GM12878 (cell line): ENCODE results near the gene ADAM15. TPM values are rescaled to one million over a fixed set of nuclear protein-coding genes. Genes with fewer than 3 reads are reported as not detected.

Source experiments
- ATAC-seq: fragments of 200-7000 bp; cut with Tn5 transposase; 3 replicates; pipeline ENCODE4 v1.9.1; 2020; ENCODE audit warnings: mild to moderate bottlenecking, moderate library complexity
- BruUV-seq: library from RNA; stranded (reverse); fragments of 400-500 nt; replicated peaks from 2 replicates; lab custom pipeline; 2021; lab: Mats Ljungman, UMichigan
- CTCF ChIA-PET: fragments of 300-600 bp; sonication (Branson Sonifier 250); formaldehyde crosslinking; extraction: SDS; loops from one replicate; lab custom pipeline; 2021; ENCODE audit warnings: inconsistent platforms; lab: Yijun Ruan, JAX
- POLR2A ChIA-PET: fragments of 350-600 bp; formaldehyde crosslinking; extraction: SDS; loops from one replicate; lab custom pipeline; 2021; ENCODE audit warnings: inconsistent platforms; lab: Charles Lee
- RAD21 ChIA-PET: fragments of 300-600 bp; sonication (Branson Sonifier 250); formaldehyde crosslinking; loops from one replicate; lab custom pipeline; 2023; ENCODE audit warnings: antibody characterized with exemption; ENCODE audit not compliant: unreplicated experiment; lab: Charles Lee
- SMC1A ChIA-PET: fragments of 300-600 bp; sonication (Branson Sonifier 250); formaldehyde crosslinking; loops from one replicate; lab custom pipeline; 2023; ENCODE audit not compliant: unreplicated experiment, uncharacterized antibody; lab: Charles Lee
- DNase-seq: peaks from one replicate; pipeline ENCODE4 v3.0.0-alpha.2; 2011; ENCODE audit warnings: low read depth, low spot score
- FAIRE-seq: peaks from 3 replicates; lab custom pipeline; 2011; peaks lifted over from hg19 to GRCh38; lab: Jason Lieb, UNC
- H2AFZ ChIP-seq: 2 replicates; pipeline ENCODE4 v1.6.0; 2011; ENCODE audit warnings: low read depth, low read length, control low read depth; ENCODE audit not compliant: control insufficient read depth
- H3K27ac ChIP-seq: 2 replicates; pipeline ENCODE4 v1.5.1; 2011; ENCODE audit warnings: control low read depth; ENCODE audit not compliant: control insufficient read depth, insufficient read depth
- H3K27me3 ChIP-seq, 2 experiments: replicated peaks in 1 of 2; 2 replicates each; pipeline versions ENCODE4 v1.6.0 to v1.6.1; 2011; ENCODE audit warnings: low read length in 1 of 2; ENCODE audit not compliant: control insufficient read depth in 2 of 2, insufficient read depth in 2 of 2
- H3K36me3 ChIP-seq, 2 experiments: 2 replicates each; pipeline ENCODE4 v1.5.1; 2011; ENCODE audit warnings: low read length in 1 of 2; ENCODE audit not compliant: control insufficient read depth in 2 of 2, insufficient read depth in 2 of 2
- H3K4me1 ChIP-seq: 2 replicates; pipeline ENCODE4 v1.6.1; 2011; ENCODE audit warnings: mild to moderate bottlenecking, low read length, moderate library complexity, mixed read lengths; ENCODE audit not compliant: control insufficient read depth, insufficient read depth
- H3K4me2 ChIP-seq: 2 replicates; pipeline ENCODE4 v1.6.0; 2011; ENCODE audit warnings: control low read depth; ENCODE audit not compliant: control insufficient read depth, insufficient read depth
- H3K4me3 ChIP-seq: fragments of 200-600 bp; sonication (generic); 2 replicates; pipeline ENCODE4 v1.5.1; 2016
- H3K79me2 ChIP-seq: 2 replicates; pipeline ENCODE4 v1.6.0; 2011; ENCODE audit warnings: low read length; ENCODE audit not compliant: control insufficient read depth, insufficient read depth
- H3K9ac ChIP-seq: 2 replicates; pipeline ENCODE4 v1.8.0; 2011; ENCODE audit warnings: low read length, control low read depth, mixed read lengths; ENCODE audit not compliant: control insufficient read depth, insufficient read depth
- H3K9me3 ChIP-seq: replicated peaks from 3 replicates; pipeline ENCODE4 v1.5.1; 2011; ENCODE audit warnings: mild to moderate bottlenecking, low read length; ENCODE audit not compliant: control insufficient read depth, insufficient read depth
- H4K20me1 ChIP-seq: 2 replicates; pipeline ENCODE4 v1.6.0; 2011; ENCODE audit not compliant: control insufficient read depth, insufficient read depth
- CBFB ChIP-seq: IDR thresholded peaks from 2 replicates; pipeline ENCODE4 v1.6.1; 2016; ENCODE audit warnings: antibody characterized with exemption, low read depth
- CBX3 ChIP-seq: fragments of 200-600 bp; sonication (generic); IDR thresholded peaks from 2 replicates; pipeline ENCODE4 v1.6.1; 2016; ENCODE audit warnings: low read depth, borderline replicate concordance
- CREM ChIP-seq: IDR thresholded peaks from 2 replicates; pipeline ENCODE4 v1.6.1; 2014; ENCODE audit warnings: antibody characterized with exemption, low read depth
- ESRRA ChIP-seq: IDR thresholded peaks from 2 replicates; pipeline ENCODE4 v1.6.1; 2012; ENCODE audit warnings: mild to moderate bottlenecking, low read length, improper control_type of control experiment
- FOXK2 ChIP-seq: fragments of 450-650 bp; IDR thresholded peaks from 2 replicates; pipeline ENCODE4 v1.6.1; 2017; ENCODE audit warnings: mild to moderate bottlenecking, moderate library complexity
- HCFC1 ChIP-seq: fragments of 150-350 bp; IDR thresholded peaks from 2 replicates; pipeline ENCODE4 v1.6.1; 2014; ENCODE audit warnings: low read length
- MEF2A ChIP-seq: IDR thresholded peaks from 2 replicates; pipeline ENCODE4 v1.6.1; 2011; ENCODE audit warnings: low read depth, mild to moderate bottlenecking, low read length, moderate library complexity; ENCODE audit not compliant: insufficient read depth
- NR2F1 ChIP-seq: fragments of 450-650 bp; conservative IDR thresholded peaks from 2 replicates; pipeline ENCODE4 v1.6.1; 2017; ENCODE audit warnings: mild to moderate bottlenecking
- PAX8 ChIP-seq: fragments of 450-650 bp; IDR thresholded peaks from 2 replicates; pipeline ENCODE4 v1.6.1; 2017; ENCODE audit warnings: mild to moderate bottlenecking, moderate library complexity
- POLR2A ChIP-seq: IDR thresholded peaks from 2 replicates; pipeline ENCODE4 v1.6.1; 2011; ENCODE audit warnings: low read depth, mild to moderate bottlenecking, low read length
- POU2F2 ChIP-seq: IDR thresholded peaks from 3 replicates; pipeline ENCODE4 v1.6.1; 2011; ENCODE audit warnings: low read depth, mild to moderate bottlenecking, low read length, borderline replicate concordance
- RAD21 ChIP-seq: IDR thresholded peaks from 2 replicates; pipeline ENCODE4 v1.6.1; 2011; ENCODE audit warnings: mild to moderate bottlenecking, low read depth, low read length, moderate library complexity; ENCODE audit not compliant: insufficient read depth
- RUNX3 ChIP-seq: IDR thresholded peaks from 2 replicates; pipeline ENCODE4 v1.6.1; 2012; ENCODE audit warnings: low read length, inconsistent platforms
- TARDBP ChIP-seq: IDR thresholded peaks from 2 replicates; pipeline ENCODE4 v1.6.1; 2016; ENCODE audit warnings: borderline replicate concordance
- WGBS: methylation state at CpG from one replicate; pipeline ENCODE4 v1.1.6; 2016; ENCODE audit warnings: low lambda C conversion rate; ENCODE audit not compliant: insufficient replicate concordance, insufficient coverage; ENCODE audit errors: missing lambda C conversion rate; 5-methylcytosine and 5-hydroxymethylcytosine counted together
- in situ Hi-C: fragments of 300-500 bp; cut with MboI; formaldehyde crosslinking; loops from 9 replicates; pipeline ENCODE4 v1.14.3; 2018; ENCODE audit warnings: mixed read lengths
- intact Hi-C: fragments of 100-400 bp; cut with micrococcal nuclease; formaldehyde crosslinking; loops from one replicate; pipeline ENCODE4 v1.14.2; 2022; ENCODE audit not compliant: unreplicated experiment
- polyA plus RNA-seq, 11 experiments: library from polyadenylated mRNA; depleted of rRNA in 4 of 11; unstranded in 6 of 11; stranded (reverse) in 5 of 11; fragments of >200 nt; fragmentation: Nextera tagmentation in 4 of 11; fragmentation: Illumina TruSeq in 1 of 11; extraction: Ambion mirVana in 4 of 11; extraction: Trizol in 1 of 11; gene quantifications; 1 replicate in 1 of 11; 2 replicates in 10 of 11; pipeline versions ENCODE4 v1.2.1 to v1.2.3, GENCODE V29; 2011 to 2016; ENCODE audit warnings: inconsistent platforms in 2 of 11, missing spikeins in 2 of 11, low read depth in 1 of 11
- total RNA-seq, 4 experiments: library from RNA; depleted of rRNA in 3 of 4; stranded (reverse); fragments of >200 nt in 3 of 4; fragmentation: Illumina TruSeq in 1 of 4; extraction: Trizol in 1 of 4; gene quantifications; 2 replicates each; pipeline versions ENCODE4 v1.2.1 to v1.2.3, GENCODE V29; 2013 to 2021
- TF ChIP-seq, protein P1 (sequence below): IDR thresholded peaks from 2 replicates; pipeline ENCODE4 v1.6.1; 2011; ENCODE audit warnings: borderline replicate concordance, low read depth, mild to moderate bottlenecking, moderate library complexity, mixed read lengths, low read length; ENCODE audit not compliant: insufficient read depth; ENCODE audit errors: extremely low read length
- TF ChIP-seq, protein P2 (sequence below): fragments of 450-650 bp; IDR thresholded peaks from 2 replicates; pipeline ENCODE4 v1.6.1; 2017; ENCODE audit warnings: mild to moderate bottlenecking, moderate library complexity

The ADAM15 gene
- total and polyA plus RNA-seq, 10 of the 15 experiments (the other 5 are each of a cell fraction or from before 2014, with no cell fraction given), result 0.29 to 38.8 (median 14.7) TPM

GRCh38 chr1:155086856-155087535 is 35.9 kb downstream of the ADAM15 start:
- in situ Hi-C loops (no loop called here), intact Hi-C loops (loop anchor here (10.0 kb wide), 1 partner anchor 602 kb away; no protein-coding TSS in a partner anchor)
- H3K4me1 ChIP-seq, result peaks cover 20% of the 10 kb centered on the region
- ChIA-PET POLR2A (no interaction called here), RAD21 (interaction anchor here (0.6 to 3.0 kb wide), 3 partner anchors 22 to 790 kb away, joined by 3 to 63 read pairs (median 22); partner anchors contain the start of gene EFNA4), SMC1A (interaction anchor here (0.8 to 2.9 kb wide), 3 partner anchors 42 to 85 kb away, joined by 3 to 17 read pairs (median 5); no protein-coding TSS in a partner anchor), CTCF (interaction anchor here (0.6 to 5.5 kb wide), 14 partner anchors 8 to 527 kb away, joined by 3 to 195 read pairs (median 7); partner anchors contain the start of genes EFNA4, KRTCAP2 and SHC1)
- H3K9ac ChIP-seq, result no peak overlapping the region
- peaks cover 11 to 12% of the 10 kb centered on the region in 2 experiments for H3K27me3 ChIP-seq
- H3K36me3 ChIP-seq, result no peaks in the 10 kb centered on the region
- H4K20me1 ChIP-seq, result no peaks in the 10 kb centered on the region
- no TSS peak for BruUV-seq
- no peak overlapping the region for H2AFZ ChIP-seq
- WGBS, result 41% methylated on average over 8 of the region's 8 CpGs
- no peaks in the 10 kb centered on the region for H3K9me3 ChIP-seq
- no peak for TF ChIP-seq CBFB
- TF ChIP-seq CBX3, result no peak
- TF ChIP-seq POU2F2, result no peak
- TF ChIP-seq ESRRA, result no peak
- no peak for TF ChIP-seq PAX8
- TF ChIP-seq HCFC1, result no peak
- no peak for TF ChIP-seq CREM
- TF ChIP-seq NR2F1, result no peak
- TF ChIP-seq POLR2A, result no peak
- TF ChIP-seq FOXK2, result no peak
- TF ChIP-seq RUNX3, result no peak
- no peak for TF ChIP-seq TARDBP
- TF ChIP-seq, protein P1, sequence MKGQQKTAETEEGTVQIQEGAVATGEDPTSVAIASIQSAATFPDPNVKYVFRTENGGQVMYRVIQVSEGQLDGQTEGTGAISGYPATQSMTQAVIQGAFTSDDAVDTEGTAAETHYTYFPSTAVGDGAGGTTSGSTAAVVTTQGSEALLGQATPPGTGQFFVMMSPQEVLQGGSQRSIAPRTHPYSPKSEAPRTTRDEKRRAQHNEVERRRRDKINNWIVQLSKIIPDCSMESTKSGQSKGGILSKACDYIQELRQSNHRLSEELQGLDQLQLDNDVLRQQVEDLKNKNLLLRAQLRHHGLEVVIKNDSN, result no peak
- TF ChIP-seq, protein P2, sequence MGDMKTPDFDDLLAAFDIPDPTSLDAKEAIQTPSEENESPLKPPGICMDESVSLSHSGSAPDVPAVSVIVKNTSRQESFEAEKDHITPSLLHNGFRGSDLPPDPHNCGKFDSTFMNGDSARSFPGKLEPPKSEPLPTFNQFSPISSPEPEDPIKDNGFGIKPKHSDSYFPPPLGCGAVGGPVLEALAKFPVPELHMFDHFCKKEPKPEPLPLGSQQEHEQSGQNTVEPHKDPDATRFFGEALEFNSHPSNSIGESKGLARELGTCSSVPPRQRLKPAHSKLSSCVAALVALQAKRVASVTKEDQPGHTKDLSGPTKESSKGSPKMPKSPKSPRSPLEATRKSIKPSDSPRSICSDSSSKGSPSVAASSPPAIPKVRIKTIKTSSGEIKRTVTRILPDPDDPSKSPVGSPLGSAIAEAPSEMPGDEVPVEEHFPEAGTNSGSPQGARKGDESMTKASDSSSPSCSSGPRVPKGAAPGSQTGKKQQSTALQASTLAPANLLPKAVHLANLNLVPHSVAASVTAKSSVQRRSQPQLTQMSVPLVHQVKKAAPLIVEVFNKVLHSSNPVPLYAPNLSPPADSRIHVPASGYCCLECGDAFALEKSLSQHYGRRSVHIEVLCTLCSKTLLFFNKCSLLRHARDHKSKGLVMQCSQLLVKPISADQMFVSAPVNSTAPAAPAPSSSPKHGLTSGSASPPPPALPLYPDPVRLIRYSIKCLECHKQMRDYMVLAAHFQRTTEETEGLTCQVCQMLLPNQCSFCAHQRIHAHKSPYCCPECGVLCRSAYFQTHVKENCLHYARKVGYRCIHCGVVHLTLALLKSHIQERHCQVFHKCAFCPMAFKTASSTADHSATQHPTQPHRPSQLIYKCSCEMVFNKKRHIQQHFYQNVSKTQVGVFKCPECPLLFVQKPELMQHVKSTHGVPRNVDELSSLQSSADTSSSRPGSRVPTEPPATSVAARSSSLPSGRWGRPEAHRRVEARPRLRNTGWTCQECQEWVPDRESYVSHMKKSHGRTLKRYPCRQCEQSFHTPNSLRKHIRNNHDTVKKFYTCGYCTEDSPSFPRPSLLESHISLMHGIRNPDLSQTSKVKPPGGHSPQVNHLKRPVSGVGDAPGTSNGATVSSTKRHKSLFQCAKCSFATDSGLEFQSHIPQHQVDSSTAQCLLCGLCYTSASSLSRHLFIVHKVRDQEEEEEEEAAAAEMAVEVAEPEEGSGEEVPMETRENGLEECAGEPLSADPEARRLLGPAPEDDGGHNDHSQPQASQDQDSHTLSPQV, result no peak
- no peak for TF ChIP-seq MEF2A
- TF ChIP-seq RAD21, result no peak
- H3K4me2 ChIP-seq, result no peak overlapping the region
- H3K27ac ChIP-seq, result no peak overlapping the region
- ATAC-seq (no peak), DNase-seq (no peak), FAIRE-seq (no peak)
- no peak overlapping the region for H3K4me3 ChIP-seq
- H3K79me2 ChIP-seq, result no peaks in the 10 kb centered on the region
